B cell (primary cell): Measurements from ENCODE around the gene MARCHF3.

ENCODE experiments used
- EZH2 ChIP-seq: IDR thresholded peaks from 2 replicates; pipeline ENCODE4 v1.6.1; 2012; ENCODE audit warnings: borderline replicate concordance, low read depth, mild to moderate bottlenecking, moderate library complexity, low read length; ENCODE audit not compliant: insufficient read depth, poor library complexity, severe bottlenecking
- TF ChIP-seq, protein P1 (sequence below): fragments of 200-600 bp; IDR thresholded peaks from one replicate; pipeline ENCODE4 v1.8.0; 2022; ENCODE audit warnings: antibody characterized with exemption, mild to moderate bottlenecking

GRCh38 chr5:126847826-126848251 lies 182.5 kb downstream of the MARCHF3 start:
- TF ChIP-seq, protein P1, sequence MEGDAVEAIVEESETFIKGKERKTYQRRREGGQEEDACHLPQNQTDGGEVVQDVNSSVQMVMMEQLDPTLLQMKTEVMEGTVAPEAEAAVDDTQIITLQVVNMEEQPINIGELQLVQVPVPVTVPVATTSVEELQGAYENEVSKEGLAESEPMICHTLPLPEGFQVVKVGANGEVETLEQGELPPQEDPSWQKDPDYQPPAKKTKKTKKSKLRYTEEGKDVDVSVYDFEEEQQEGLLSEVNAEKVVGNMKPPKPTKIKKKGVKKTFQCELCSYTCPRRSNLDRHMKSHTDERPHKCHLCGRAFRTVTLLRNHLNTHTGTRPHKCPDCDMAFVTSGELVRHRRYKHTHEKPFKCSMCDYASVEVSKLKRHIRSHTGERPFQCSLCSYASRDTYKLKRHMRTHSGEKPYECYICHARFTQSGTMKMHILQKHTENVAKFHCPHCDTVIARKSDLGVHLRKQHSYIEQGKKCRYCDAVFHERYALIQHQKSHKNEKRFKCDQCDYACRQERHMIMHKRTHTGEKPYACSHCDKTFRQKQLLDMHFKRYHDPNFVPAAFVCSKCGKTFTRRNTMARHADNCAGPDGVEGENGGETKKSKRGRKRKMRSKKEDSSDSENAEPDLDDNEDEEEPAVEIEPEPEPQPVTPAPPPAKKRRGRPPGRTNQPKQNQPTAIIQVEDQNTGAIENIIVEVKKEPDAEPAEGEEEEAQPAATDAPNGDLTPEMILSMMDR, result no peak
- no peak for TF ChIP-seq EZH2
